ENCODE measurements around the gene FBXO9.

- TF ChIP-seq CTCF (IDR thresholded peaks at IDR 0.05), result no peak
- TF ChIP-seq POLR2A (IDR thresholded peaks at IDR 0.05), result no peak
Measured at GRCh38 chr6:53142810-53143209, 77.6 kb downstream of the FBXO9 start.
